Karpas-422 (cell line): Measurements from ENCODE around the gene SSTR5. TPM values are rescaled to one million over a fixed set of nuclear protein-coding genes. Genes with fewer than 3 reads are reported as not detected.

ENCODE experiments used
- DNase-seq: peaks from one replicate; pipeline ENCODE4 v3.0.0-alpha.2; 2015
- H2AFZ ChIP-seq: fragments of 200-600 bp; sonication (generic); 2 replicates; pipeline ENCODE4 v1.6.1; 2014; ENCODE audit warnings: antibody characterized with exemption, low read length, mixed read lengths
- H3K27ac ChIP-seq: fragments of 200-600 bp; sonication (generic); 2 replicates; pipeline ENCODE4 v1.5.1; 2014; ENCODE audit warnings: mild to moderate bottlenecking, low read length, moderate library complexity
- H3K27me3 ChIP-seq: fragments of 200-600 bp; sonication (generic); 2 replicates; pipeline ENCODE4 v1.6.1; 2014; ENCODE audit warnings: low read length, mixed read lengths
- H3K36me3 ChIP-seq: fragments of 200-600 bp; sonication (generic); 2 replicates; pipeline ENCODE4 v1.6.1; 2014; ENCODE audit warnings: low read length, mixed read lengths; ENCODE audit not compliant: insufficient read depth
- H3K4me1 ChIP-seq: fragments of 200-600 bp; sonication (generic); 2 replicates; pipeline ENCODE4 v1.6.1; 2014; ENCODE audit warnings: mild to moderate bottlenecking, low read length, mixed read lengths
- H3K4me2 ChIP-seq: fragments of 200-600 bp; sonication (generic); 2 replicates; pipeline ENCODE4 v1.6.1; 2014; ENCODE audit warnings: low read length, low read depth, mild to moderate bottlenecking; ENCODE audit not compliant: poor library complexity, severe bottlenecking
- H3K4me3 ChIP-seq: fragments of 200-600 bp; sonication (generic); 2 replicates; pipeline ENCODE4 v1.5.1; 2014; ENCODE audit warnings: mild to moderate bottlenecking, antibody characterized with exemption, low read length, mixed read lengths
- H3K79me2 ChIP-seq: fragments of 200-600 bp; sonication (generic); 2 replicates; pipeline ENCODE4 v1.6.1; 2014; ENCODE audit warnings: mild to moderate bottlenecking, low read length, mixed read lengths
- H3K9ac ChIP-seq: fragments of 200-600 bp; sonication (generic); 2 replicates; pipeline ENCODE4 v1.6.0; 2014; ENCODE audit warnings: low read length
- H3K9me2 ChIP-seq: fragments of 200-600 bp; sonication (generic), shearing (Covaris generic); replicated peaks from 2 replicates; pipeline ENCODE4 v1.6.0; 2014; ENCODE audit warnings: mild to moderate bottlenecking, low read length, moderate library complexity; ENCODE audit not compliant: insufficient read depth
- H3K9me3 ChIP-seq: fragments of 300-700, 200-600 bp; sonication (generic); 2 replicates; pipeline ENCODE4 v1.6.1; 2014; ENCODE audit warnings: low read length, mixed read lengths
- H4K20me1 ChIP-seq: fragments of 200-600 bp; sonication (generic); 2 replicates; pipeline ENCODE4 v1.6.1; 2014; ENCODE audit warnings: mild to moderate bottlenecking, antibody characterized with exemption, low read length, low read depth; ENCODE audit not compliant: insufficient read depth
- total RNA-seq: library from RNA; depleted of rRNA; stranded (reverse); fragments of >200 nt; shearing (Covaris generic); gene quantifications from 2 replicates; pipeline ENCODE4 v1.2.3, GENCODE V29; 2014; ENCODE audit warnings: low replicate concordance

The SSTR5 gene
- total RNA-seq, 1 experiment from 2014 or later: not detected

- no peaks in the 10 kb centered on the region for H3K4me1 ChIP-seq
- H2AFZ ChIP-seq: no peak overlapping the region
- H3K4me2 ChIP-seq: no peak overlapping the region
- no peaks in the 10 kb centered on the region for H3K36me3 ChIP-seq
- no peaks in the 10 kb centered on the region for H3K79me2 ChIP-seq
- H4K20me1 ChIP-seq: no peaks in the 10 kb centered on the region
- no peaks in the 10 kb centered on the region; the same call in 1 of the 2 replicates for H3K9me3 ChIP-seq
- H3K9ac ChIP-seq: no peak overlapping the region
- no peaks in the 10 kb centered on the region for H3K27me3 ChIP-seq
- no peaks in the 10 kb centered on the region for H3K9me2 ChIP-seq
- no peak for DNase-seq
- H3K4me3 ChIP-seq: no peak overlapping the region
- no peak overlapping the region for H3K27ac ChIP-seq
Observed at GRCh38 chr16:1036166-1036565, 36.4 kb upstream of the SSTR5 start.

- Histone ChIP-seq H3K4me1 (no peaks in the 10 kb centered on the region), H3K27ac (no peak overlapping the region), H4K20me1 (no peaks in the 10 kb centered on the region), H3K4me2 (no peak overlapping the region), H3K9ac (no peak overlapping the region), H2AFZ (no peak overlapping the region), H3K9me3 (no peaks in the 10 kb centered on the region; the same call in 1 of the 2 replicates), H3K27me3 (no peaks in the 10 kb centered on the region), H3K79me2 (no peaks in the 10 kb centered on the region), H3K36me3 (no peaks in the 10 kb centered on the region), H3K4me3 (no peak overlapping the region), H3K9me2 (no peaks in the 10 kb centered on the region)
- no peak for DNase-seq
Observed at GRCh38 chr16:1036726-1037393, 35.7 kb upstream of the SSTR5 start.

GRCh38 chr16:1037394-1038257 lies 34.9 kb upstream of the SSTR5 start:
- no peaks in the 10 kb centered on the region for H3K9me2 ChIP-seq
- H3K27ac ChIP-seq: no peak overlapping the region
- H3K79me2 ChIP-seq: no peaks in the 10 kb centered on the region
- no peaks in the 10 kb centered on the region for H4K20me1 ChIP-seq
- H3K4me3 ChIP-seq: no peak overlapping the region
- no peaks in the 10 kb centered on the region for H3K4me1 ChIP-seq
- no peaks in the 10 kb centered on the region; the same call in 1 of the 2 replicates for H3K9me3 ChIP-seq
- no peak for DNase-seq
- H3K36me3 ChIP-seq: no peaks in the 10 kb centered on the region
- H2AFZ ChIP-seq: no peak overlapping the region
- H3K4me2 ChIP-seq: no peak overlapping the region
- no peaks in the 10 kb centered on the region for H3K27me3 ChIP-seq
- H3K9ac ChIP-seq: no peak overlapping the region

GRCh38 chr16:1038932-1039331 lies 33.6 kb upstream of the SSTR5 start:
- no peaks in the 10 kb centered on the region for H3K9me2 ChIP-seq
- no peaks in the 10 kb centered on the region for H3K4me1 ChIP-seq
- no peak overlapping the region for H3K4me2 ChIP-seq
- H2AFZ ChIP-seq: no peak overlapping the region
- no peak overlapping the region for H3K9ac ChIP-seq
- H3K27me3 ChIP-seq: no peaks in the 10 kb centered on the region
- no peak for DNase-seq
- H3K9me3 ChIP-seq: no peaks in the 10 kb centered on the region
- H3K4me3 ChIP-seq: no peak overlapping the region
- no peaks in the 10 kb centered on the region for H3K79me2 ChIP-seq
- no peak overlapping the region for H3K27ac ChIP-seq
- no peaks in the 10 kb centered on the region for H4K20me1 ChIP-seq
- no peaks in the 10 kb centered on the region for H3K36me3 ChIP-seq

- Histone ChIP-seq H3K9ac (no peak overlapping the region), H3K36me3 (no peaks in the 10 kb centered on the region), H3K27me3 (no peaks in the 10 kb centered on the region)
Observed at GRCh38 chr16:1039762-1040161, 32.8 kb upstream of the SSTR5 start.

GRCh38 chr16:1040346-1040745 lies 32.2 kb upstream of the SSTR5 start:
- no peak overlapping the region for H2AFZ ChIP-seq
- no peak overlapping the region for H3K27ac ChIP-seq
- H3K9me3 ChIP-seq: no peaks in the 10 kb centered on the region
- no peaks in the 10 kb centered on the region for H3K27me3 ChIP-seq
- H4K20me1 ChIP-seq: no peaks in the 10 kb centered on the region
- no peaks in the 10 kb centered on the region for H3K4me1 ChIP-seq
- H3K9ac ChIP-seq: no peak overlapping the region
- no peak for DNase-seq
- no peaks in the 10 kb centered on the region for H3K9me2 ChIP-seq
- H3K4me3 ChIP-seq: no peak overlapping the region
- H3K79me2 ChIP-seq: no peaks in the 10 kb centered on the region
- H3K4me2 ChIP-seq: no peak overlapping the region
- no peaks in the 10 kb centered on the region for H3K36me3 ChIP-seq

More at GRCh38 chr16:1039762-1040161, 32.8 kb upstream of the SSTR5 start:
- Histone ChIP-seq H3K79me2 (no peaks in the 10 kb centered on the region), H3K4me1 (no peaks in the 10 kb centered on the region), H3K9me2 (no peaks in the 10 kb centered on the region), H3K27ac (no peak overlapping the region), H2AFZ (no peak overlapping the region), H4K20me1 (no peaks in the 10 kb centered on the region), H3K4me3 (no peak overlapping the region), H3K4me2 (no peak overlapping the region), H3K9me3 (no peaks in the 10 kb centered on the region)
- no peak for DNase-seq

- Histone ChIP-seq H3K9me2 (no peaks in the 10 kb centered on the region), H3K4me2 (no peak overlapping the region), H3K9ac (no peak overlapping the region), H3K79me2 (no peaks in the 10 kb centered on the region), H2AFZ (no peak overlapping the region), H3K4me3 (no peak overlapping the region), H3K27ac (no peak overlapping the region), H3K9me3 (no peaks in the 10 kb centered on the region), H4K20me1 (no peaks in the 10 kb centered on the region), H3K4me1 (no peaks in the 10 kb centered on the region), H3K36me3 (no peaks in the 10 kb centered on the region), H3K27me3 (no peaks in the 10 kb centered on the region)
- no peak for DNase-seq
Observed at GRCh38 chr16:1042049-1042744, 30.4 kb upstream of the SSTR5 start.

- H3K79me2 ChIP-seq: no peaks in the 10 kb centered on the region
- H4K20me1 ChIP-seq: peaks cover under 1% of the 10 kb centered on the region; the same call in 1 of the 2 replicates
- no peak overlapping the region for H3K4me2 ChIP-seq
- no peak for DNase-seq
- no peaks in the 10 kb centered on the region for H3K36me3 ChIP-seq
- H2AFZ ChIP-seq: no peak overlapping the region
- no peaks in the 10 kb centered on the region for H3K4me1 ChIP-seq
- no peak overlapping the region for H3K27ac ChIP-seq
- H3K27me3 ChIP-seq: no peaks in the 10 kb centered on the region
- H3K9ac ChIP-seq: no peak overlapping the region
- H3K4me3 ChIP-seq: no peak overlapping the region
- no peaks in the 10 kb centered on the region for H3K9me3 ChIP-seq
- no peaks in the 10 kb centered on the region for H3K9me2 ChIP-seq
Observed at GRCh38 chr16:1042866-1043265, 29.7 kb upstream of the SSTR5 start.
